Uterus (tissue), 4 donors: ENCODE data around the gene PRDM15. TPM values are rescaled to one million over a fixed set of nuclear protein-coding genes. Genes with fewer than 3 reads are reported as not detected.

ENCODE experiments used
- DNase-seq, 2 donors: peaks; one replicate each; pipeline ENCODE4 v3.0.0-alpha.2; 2019 to 2020
- H3K27ac ChIP-seq, 2 donors: fragments of 200-600 bp; sonication (generic); 1 replicate in 1 of 2; 2 replicates in 1 of 2; pipeline ENCODE4 v1.5.1; 2016 to 2018
- H3K27me3 ChIP-seq, 2 donors: fragments of 200-600 bp; sonication (generic); one replicate each; pipeline ENCODE4 v1.5.1; 2018 to 2019; ENCODE audit warnings: control low read depth in 1 of 2
- H3K36me3 ChIP-seq, 2 donors: fragments of 200-600 bp; sonication (generic); one replicate each; pipeline ENCODE4 v1.5.1; 2019; ENCODE audit warnings: control low read depth in 1 of 2
- H3K4me1 ChIP-seq, 2 donors: fragments of 200-600 bp; sonication (generic); one replicate each; pipeline ENCODE4 v1.5.1; 2018 to 2019; ENCODE audit warnings: control low read depth in 1 of 2
- H3K4me3 ChIP-seq, 2 donors: fragments of 200-600 bp; sonication (generic); 1 replicate in 1 of 2; 2 replicates in 1 of 2; pipeline ENCODE4 v1.5.1; 2018 to 2019; ENCODE audit warnings: mild to moderate bottlenecking in 1 of 2
- H3K9me3 ChIP-seq, 2 donors: fragments of 200-600 bp; sonication (generic); one replicate each; pipeline ENCODE4 v1.5.1; 2019; ENCODE audit warnings: control low read depth in 1 of 2
- CTCF ChIP-seq, 4 experiments: fragments of 200-600 bp in 2 of 4; fragments of 450-650 bp in 2 of 4; sonication (generic) in 2 of 4; IDR thresholded peaks; one replicate each; pipeline ENCODE4 v1.5.1; 2016 to 2019; ENCODE audit warnings: antibody characterized with exemption in 4 of 4, mild to moderate bottlenecking in 2 of 4, moderate library complexity in 1 of 4
- POLR2A ChIP-seq, 2 donors: fragments of 450-650 bp; IDR thresholded peaks; one replicate each; pipeline ENCODE4 v1.6.1; 2016; ENCODE audit warnings: antibody characterized with exemption in 2 of 2, mild to moderate bottlenecking in 1 of 2, moderate library complexity in 1 of 2
- intact Hi-C: fragments of 100-400 bp; cut with DNase I; formaldehyde crosslinking; loops from one replicate; pipeline ENCODE4 v1.15.1; 2023; ENCODE audit warnings: low total_unique reads
- total RNA-seq, 4 donors: library from RNA; depleted of rRNA in 3 of 4; stranded (reverse); fragments of >200 nt in 3 of 4; gene quantifications; one replicate each; pipeline versions ENCODE4 v1.1.0 to v1.2.4, GENCODE V29; 2014 to 2023
- donor health status: DM: yes; HTN: yes; CAD: no.

PRDM15 gene
- total RNA-seq, 4 donors from 2014 or later: 5.9 to 11.0 (median 6.5) TPM

GRCh38 chr21:41875086-41875485 lies 4.1 kb downstream of the PRDM15 start:
- DNase-seq: no peak
- Histone ChIP-seq H3K4me1 (peaks cover 0 to 8% of the 10 kb centered on the region in 2 donors), H3K27me3 (no peaks in the 10 kb centered on the region), H3K9me3 (no peaks in the 10 kb centered on the region), H3K27ac (no peak overlapping the region), H3K4me3 (no peak overlapping the region), H3K36me3 (no peaks in the 10 kb centered on the region)
- intact Hi-C loops: loop anchor here (5.0 kb wide), 1 partner anchor 77 kb away; the partner anchor contains the start of gene C2CD2
- TF ChIP-seq POLR2A (IDR thresholded peaks at IDR 0.05): no peak

- no peak for DNase-seq
- TF ChIP-seq CTCF (IDR thresholded peaks at IDR 0.05) (no peak), POLR2A (IDR thresholded peaks at IDR 0.05) (no peak)
- no peaks in the 10 kb centered on the region for H3K9me3 ChIP-seq
- no peak overlapping the region for H3K4me3 ChIP-seq
- intact Hi-C loops: loop anchor here (5.0 kb wide), 1 partner anchor 78 kb away; the partner anchor contains the start of gene C2CD2
- no peaks in the 10 kb centered on the region for H3K36me3 ChIP-seq
- H3K4me1 ChIP-seq: peaks cover 0 to 8% of the 10 kb centered on the region in 2 donors
- no peak overlapping the region for H3K27ac ChIP-seq
- H3K27me3 ChIP-seq: no peaks in the 10 kb centered on the region
These were observed 4.5 kb downstream of the PRDM15 start for GRCh38 chr21:41874611-41875010.

GRCh38 chr21:41873426-41873825 lies 5.7 kb downstream of the PRDM15 start:
- no peaks in the 10 kb centered on the region for H3K27me3 ChIP-seq
- peaks cover 0 to 8% of the 10 kb centered on the region in 2 donors for H3K4me1 ChIP-seq
- no peaks in the 10 kb centered on the region for H3K9me3 ChIP-seq
- H3K27ac ChIP-seq: no peak overlapping the region
- TF ChIP-seq CTCF (IDR thresholded peaks at IDR 0.05): no peak
- no peak for TF ChIP-seq POLR2A (IDR thresholded peaks at IDR 0.05)
- DNase-seq: no peak
- intact Hi-C loops: no loop called here
- no peaks in the 10 kb centered on the region for H3K36me3 ChIP-seq
- H3K4me3 ChIP-seq: no peak overlapping the region

GRCh38 chr21:41873005-41873404 lies 6.1 kb downstream of the PRDM15 start:
- TF ChIP-seq CTCF (IDR thresholded peaks at IDR 0.05) (no peak), POLR2A (IDR thresholded peaks at IDR 0.05) (no peak)
- DNase-seq: no peak
- Histone ChIP-seq H3K9me3 (no peaks in the 10 kb centered on the region), H3K4me3 (no peak overlapping the region), H3K36me3 (no peaks in the 10 kb centered on the region), H3K4me1 (peaks cover 0 to 8% of the 10 kb centered on the region in 2 donors), H3K27me3 (no peaks in the 10 kb centered on the region), H3K27ac (no peak overlapping the region)
- intact Hi-C loops: no loop called here

GRCh38 chr21:41871293-41872030 lies 7.7 kb downstream of the PRDM15 start:
- H3K4me1 ChIP-seq: no peaks in the 10 kb centered on the region
- H3K9me3 ChIP-seq: no peaks in the 10 kb centered on the region
- no peak for TF ChIP-seq POLR2A (IDR thresholded peaks at IDR 0.05)
- intact Hi-C loops: no loop called here
- no peaks in the 10 kb centered on the region for H3K27me3 ChIP-seq
- no peak overlapping the region for H3K4me3 ChIP-seq
- H3K36me3 ChIP-seq: no peaks in the 10 kb centered on the region
- no peak overlapping the region for H3K27ac ChIP-seq
- DNase-seq: no peak

GRCh38 chr21:41869771-41870170 lies 9.4 kb downstream of the PRDM15 start:
- no peak for DNase-seq
- H3K27me3 ChIP-seq: no peaks in the 10 kb centered on the region

More at GRCh38 chr21:41869771-41870170, 9.4 kb downstream of the PRDM15 start:
- intact Hi-C loops: no loop called here
- Histone ChIP-seq H3K4me3 (no peak overlapping the region), H3K36me3 (no peaks in the 10 kb centered on the region), H3K4me1 (no peaks in the 10 kb centered on the region), H3K27ac (no peak overlapping the region), H3K9me3 (no peaks in the 10 kb centered on the region)
- TF ChIP-seq POLR2A (IDR thresholded peaks at IDR 0.05) (no peak), CTCF (IDR thresholded peaks at IDR 0.05) (no peak)
